ENCODE measurements around the gene ZDHHC14. TPM values are rescaled to one million over a fixed set of nuclear protein-coding genes. Genes with fewer than 3 reads are reported as not detected.

ZDHHC14 gene
- total and polyA plus RNA-seq, 4 donors = 4.3 to 18.3 (median 8.9) TPM

- peaks cover 0 to 18% (median 4%) of the 10 kb centered on the region in 5 donors for H3K4me1 ChIP-seq (ENCODE audit: control insufficient read depth in 5 of 5, insufficient read depth in 5 of 5, low read length in 5 of 5)
These were observed 271.8 kb downstream of the ZDHHC14 start for GRCh38 chr6:157652601-157653363.

DNA sequence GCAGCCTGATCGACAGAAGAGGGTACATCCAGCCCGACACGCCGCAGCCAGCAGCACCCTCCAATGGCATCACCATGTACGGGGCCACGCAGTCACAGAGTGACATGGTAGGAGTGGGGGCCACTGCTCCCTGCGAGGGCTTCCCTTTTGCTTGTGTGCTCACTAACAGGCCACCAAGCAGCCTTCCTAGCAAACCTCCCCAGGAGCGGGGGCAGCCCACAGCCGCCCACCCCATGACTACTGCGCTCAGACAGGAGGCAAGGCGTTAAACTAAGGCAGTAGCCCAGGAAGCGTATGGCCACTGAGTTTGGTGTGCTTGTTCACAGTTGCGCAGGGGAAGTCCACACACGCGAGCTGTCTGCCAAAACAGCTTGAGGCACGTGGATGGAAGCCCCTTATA is 272.5 kb downstream of the ZDHHC14 start:
- 92 to 94% methylated on average over 16 of the region's 16 CpGs for WGBS, 2 donors
- peaks cover 0 to 18% (median 2%) of the 10 kb centered on the region in 5 donors for H3K4me1 ChIP-seq (ENCODE audit: control insufficient read depth in 5 of 5, insufficient read depth in 5 of 5, low read length in 5 of 5)
- no peak for DNase-seq

More at GRCh38 chr6:157652601-157653363, 271.8 kb downstream of the ZDHHC14 start:
- Histone ChIP-seq H3K27ac (ENCODE audit: low read depth in 1 of 2, low read length in 1 of 2) (no peak overlapping the region), H3K4me3 (no peak overlapping the region), H3K9me3 (ENCODE audit: control insufficient read depth in 4 of 4, insufficient read depth in 3 of 4, low read length in 3 of 4) (no peaks in the 10 kb centered on the region), H3K36me3 (ENCODE audit: control insufficient read depth in 4 of 4, insufficient read depth in 4 of 4, low read length in 4 of 4) (peaks cover 0 to 24% (median 6%) of the 10 kb centered on the region in 4 donors), H3K9ac (ENCODE audit: insufficient read depth in 1 of 2, low read length in 2 of 2) (no peak overlapping the region), H3K27me3 (ENCODE audit: control insufficient read depth in 3 of 3, insufficient read depth in 3 of 3, low read length in 2 of 3) (no peaks in the 10 kb centered on the region)
- TF ChIP-seq CTCF (IDR thresholded peaks at IDR 0.05; ENCODE audit: control extremely low read depth, extremely low read depth) = no peak
- ATAC-seq (ENCODE audit: insufficient read depth, low FRiP score) (no peak), DNase-seq (no peak)
- 95 to 96% methylated on average over 18 of the region's 18 CpGs for WGBS, 2 donors

GRCh38 chr6:157655139-157655538 is 274.1 kb downstream of the ZDHHC14 start:
- H3K9me3 ChIP-seq (ENCODE audit: control insufficient read depth in 4 of 4, insufficient read depth in 3 of 4, low read length in 3 of 4) = no peaks in the 10 kb centered on the region
- H3K27me3 ChIP-seq (ENCODE audit: control insufficient read depth in 3 of 3, insufficient read depth in 3 of 3, low read length in 2 of 3) = no peaks in the 10 kb centered on the region
- peaks cover 0 to 20% (median 6%) of the 10 kb centered on the region in 4 donors for H3K36me3 ChIP-seq (ENCODE audit: control insufficient read depth in 4 of 4, insufficient read depth in 4 of 4, low read length in 4 of 4)
- DNase-seq (no peak), ATAC-seq (ENCODE audit: insufficient read depth, low FRiP score) (no peak)
- H3K27ac ChIP-seq (ENCODE audit: low read depth in 1 of 2, low read length in 1 of 2) = no peak overlapping the region
- TF ChIP-seq CTCF (IDR thresholded peaks at IDR 0.05; ENCODE audit: control extremely low read depth, extremely low read depth) = no peak
- H3K4me3 ChIP-seq = no peak overlapping the region
- 88 to 90% methylated on average over 8 of the region's 8 CpGs for WGBS, 2 donors
- peaks cover 0 to 7% (median 0%) of the 10 kb centered on the region in 5 donors for H3K4me1 ChIP-seq (ENCODE audit: control insufficient read depth in 5 of 5, insufficient read depth in 5 of 5, low read length in 5 of 5)
- no peak overlapping the region for H3K9ac ChIP-seq (ENCODE audit: insufficient read depth in 1 of 2, low read length in 2 of 2)

More for the DNA sequence above, 272.5 kb downstream of the ZDHHC14 start:
- Histone ChIP-seq H3K4me3 (no peak overlapping the region), H3K9ac (ENCODE audit: insufficient read depth in 1 of 2, low read length in 2 of 2) (no peak overlapping the region), H3K9me3 (ENCODE audit: control insufficient read depth in 4 of 4, insufficient read depth in 3 of 4, low read length in 3 of 4) (no peaks in the 10 kb centered on the region), H3K36me3 (ENCODE audit: control insufficient read depth in 4 of 4, insufficient read depth in 4 of 4, low read length in 4 of 4) (peaks cover 0 to 20% (median 6%) of the 10 kb centered on the region in 4 donors), H3K27ac (ENCODE audit: low read depth in 1 of 2, low read length in 1 of 2) (no peak overlapping the region), H3K27me3 (ENCODE audit: control insufficient read depth in 3 of 3, insufficient read depth in 3 of 3, low read length in 2 of 3) (no peaks in the 10 kb centered on the region)
- ATAC-seq (ENCODE audit: insufficient read depth, low FRiP score) = no peak
- no peak for TF ChIP-seq CTCF (IDR thresholded peaks at IDR 0.05; ENCODE audit: control extremely low read depth, extremely low read depth)

Measured in lung (tissue), 12 donors.